GM12873 (cell line): ENCODE data around the gene KCNQ1.

Experiments used
- TF ChIP-seq, protein P1 (sequence below): IDR thresholded peaks from 2 replicates; pipeline ENCODE4 v1.5.1; 2012; ENCODE audit warnings: low read depth, mild to moderate bottlenecking, moderate library complexity, low read length, control low read depth; ENCODE audit not compliant: insufficient read depth; ENCODE audit errors: missing control alignments

KCNQ1 gene

GRCh38 chr11:2585566-2586086 is 140.8 kb downstream of the KCNQ1 start:
- TF ChIP-seq, protein P1, sequence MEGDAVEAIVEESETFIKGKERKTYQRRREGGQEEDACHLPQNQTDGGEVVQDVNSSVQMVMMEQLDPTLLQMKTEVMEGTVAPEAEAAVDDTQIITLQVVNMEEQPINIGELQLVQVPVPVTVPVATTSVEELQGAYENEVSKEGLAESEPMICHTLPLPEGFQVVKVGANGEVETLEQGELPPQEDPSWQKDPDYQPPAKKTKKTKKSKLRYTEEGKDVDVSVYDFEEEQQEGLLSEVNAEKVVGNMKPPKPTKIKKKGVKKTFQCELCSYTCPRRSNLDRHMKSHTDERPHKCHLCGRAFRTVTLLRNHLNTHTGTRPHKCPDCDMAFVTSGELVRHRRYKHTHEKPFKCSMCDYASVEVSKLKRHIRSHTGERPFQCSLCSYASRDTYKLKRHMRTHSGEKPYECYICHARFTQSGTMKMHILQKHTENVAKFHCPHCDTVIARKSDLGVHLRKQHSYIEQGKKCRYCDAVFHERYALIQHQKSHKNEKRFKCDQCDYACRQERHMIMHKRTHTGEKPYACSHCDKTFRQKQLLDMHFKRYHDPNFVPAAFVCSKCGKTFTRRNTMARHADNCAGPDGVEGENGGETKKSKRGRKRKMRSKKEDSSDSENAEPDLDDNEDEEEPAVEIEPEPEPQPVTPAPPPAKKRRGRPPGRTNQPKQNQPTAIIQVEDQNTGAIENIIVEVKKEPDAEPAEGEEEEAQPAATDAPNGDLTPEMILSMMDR: no peak

GRCh38 chr11:2586087-2586792 is 141.4 kb downstream of the KCNQ1 start:
- TF ChIP-seq, protein P1: no peak

GRCh38 chr11:2586793-2587131 is 142.0 kb downstream of the KCNQ1 start:
- TF ChIP-seq, protein P1: no peak

DNA sequence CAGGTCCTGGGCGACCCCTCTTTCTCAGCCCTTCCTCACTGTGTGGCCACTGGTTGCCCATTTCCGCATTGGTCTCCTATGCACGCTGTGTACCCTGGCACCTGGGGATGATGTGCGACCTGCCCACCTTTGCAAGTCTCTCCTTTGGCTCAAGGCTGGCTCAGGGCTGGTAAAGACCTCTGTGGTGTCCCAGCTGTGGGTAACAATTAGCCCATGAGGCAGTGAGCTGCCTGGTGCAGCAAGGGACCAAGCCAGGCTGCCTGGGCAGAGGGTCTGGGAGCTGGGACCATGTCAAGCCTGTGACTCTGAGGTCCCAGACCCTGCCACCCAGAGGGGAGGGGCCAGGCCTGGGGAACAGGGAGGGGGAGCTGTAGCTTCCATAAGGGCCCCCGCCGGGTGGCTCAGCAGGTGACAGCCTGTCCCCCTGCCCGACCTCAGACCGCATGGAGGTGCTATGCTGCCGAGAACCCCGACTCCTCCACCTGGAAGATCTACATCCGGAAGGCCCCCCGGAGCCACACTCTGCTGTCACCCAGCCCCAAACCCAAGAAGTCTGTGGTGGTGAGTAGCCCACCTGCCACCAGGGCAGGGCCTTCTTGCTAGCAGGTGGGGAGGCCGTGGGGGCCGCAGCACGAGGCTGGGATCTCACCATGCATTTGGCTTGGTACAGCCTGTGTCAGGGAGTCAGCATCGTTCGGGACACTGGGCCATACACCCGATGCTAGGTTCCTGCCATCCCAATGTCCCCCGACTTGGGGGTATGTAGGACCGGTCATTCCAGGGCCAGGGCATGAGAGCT is 142.5 kb downstream of the KCNQ1 start:
- TF ChIP-seq, protein P1: no peak

DNA sequence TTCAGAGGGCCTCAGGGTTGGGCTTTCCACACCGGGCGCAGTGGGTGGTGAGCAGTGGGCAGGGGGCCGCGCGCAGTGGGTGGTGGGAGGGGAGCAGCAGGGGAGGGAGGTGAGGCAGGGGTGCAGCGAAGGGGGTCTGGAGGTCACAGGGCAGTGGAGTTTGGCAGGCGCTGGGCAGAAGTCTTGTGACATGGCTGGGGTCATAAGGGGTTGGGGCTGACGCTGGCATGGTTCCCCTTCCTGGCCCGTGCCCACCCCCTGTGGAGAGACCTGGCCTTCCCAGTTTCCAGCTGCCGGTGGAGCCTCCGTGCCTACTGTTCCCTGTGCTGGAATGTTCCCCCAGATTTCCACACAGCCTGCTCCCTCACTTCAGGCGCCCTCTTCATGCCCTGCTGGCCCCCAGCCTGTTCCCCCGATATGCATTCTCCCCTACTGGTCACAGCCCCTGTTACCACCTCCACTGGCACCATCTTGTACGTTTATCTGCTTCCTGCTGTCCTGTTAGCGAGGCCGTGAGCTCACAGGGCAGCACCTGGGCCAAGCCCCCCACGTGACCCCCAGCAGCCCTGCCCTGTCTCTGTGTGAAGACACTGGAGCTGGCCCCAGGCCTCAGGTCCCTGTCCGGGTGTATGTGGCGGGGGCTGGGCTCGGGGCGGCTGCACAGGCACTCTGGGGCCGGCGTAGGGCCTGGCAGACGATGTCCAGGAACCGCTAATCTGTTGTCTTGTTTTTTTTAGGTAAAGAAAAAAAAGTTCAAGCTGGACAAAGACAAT is 143.4 kb downstream of the KCNQ1 start:
- TF ChIP-seq, protein P1: no peak

GRCh38 chr11:2588809-2589537 is 144.2 kb downstream of the KCNQ1 start:
- TF ChIP-seq, protein P1: no peak
